ENCODE measurements around the gene PRPF8.

Gene PRPF8

GRCh38 chr17:1726626-1727257 is 42.1 kb upstream of the PRPF8 start:
- peaks cover 20% of the 10 kb centered on the region for H3K79me2 ChIP-seq (ENCODE audit: low read length)
- H3K4me2 ChIP-seq (ENCODE audit: low read depth, low read length), result no peak overlapping the region
- no peak overlapping the region for H3K27ac ChIP-seq (ENCODE audit: low read length)
- peaks cover 17% of the 10 kb centered on the region for H3K4me1 ChIP-seq (ENCODE audit: low read length)
- H3F3A ChIP-seq (ENCODE audit: insufficient read depth, low read length), result peaks cover 5% of the 10 kb centered on the region; the same call in 1 of the 2 replicates
- no peaks in the 10 kb centered on the region for H3K9me3 ChIP-seq (replicated peaks; ENCODE audit: insufficient read depth, low read length)
- no peak overlapping the region for H3K4me3 ChIP-seq (ENCODE audit: low read length)
- TF ChIP-seq EZH2phosphoT487 (IDR thresholded peaks at IDR 0.05; ENCODE audit: low read length), result no peak
- no peak for TF ChIP-seq CTCF (IDR thresholded peaks at IDR 0.05; ENCODE audit: low read length)
- TF ChIP-seq EZH2 (optimal IDR thresholded peaks at IDR 0.05; ENCODE audit: low read depth, low read length), result no peak
- H3K27me3 ChIP-seq (replicated peaks; ENCODE audit: insufficient read depth, low read length), result no peaks in the 10 kb centered on the region
- DNase-seq, result no peak
- H3K36me3 ChIP-seq (replicated peaks; ENCODE audit: insufficient read depth, low read length), result no peaks in the 10 kb centered on the region
- no peak overlapping the region for H3K9ac ChIP-seq (ENCODE audit: low read length)
- H4K20me1 ChIP-seq (ENCODE audit: insufficient read depth, low read length), result no peaks in the 10 kb centered on the region
- H2AFZ ChIP-seq (ENCODE audit: low read length), result no peak overlapping the region
- H3K9me2 ChIP-seq (replicated peaks; ENCODE audit: insufficient read depth, low read length), result no peaks in the 10 kb centered on the region

- Histone ChIP-seq H3K4me1 (ENCODE audit: low read length) (peaks cover 17% of the 10 kb centered on the region), H3K27ac (ENCODE audit: low read length) (no peak overlapping the region), H3K9ac (ENCODE audit: low read length) (no peak overlapping the region)
Observed at GRCh38 chr17:1725642-1726511, 41.2 kb upstream of the PRPF8 start.

More at GRCh38 chr17:1725642-1726511, 41.2 kb upstream of the PRPF8 start:
- TF ChIP-seq CTCF (IDR thresholded peaks at IDR 0.05; ENCODE audit: low read length) (no peak), EZH2phosphoT487 (IDR thresholded peaks at IDR 0.05; ENCODE audit: low read length) (no peak), EZH2 (optimal IDR thresholded peaks at IDR 0.05; ENCODE audit: low read depth, low read length) (no peak)
- H3K79me2 ChIP-seq (ENCODE audit: low read length), result peaks cover 20% of the 10 kb centered on the region
- H4K20me1 ChIP-seq (ENCODE audit: insufficient read depth, low read length), result no peaks in the 10 kb centered on the region
- H3K4me2 ChIP-seq (ENCODE audit: low read depth, low read length), result peak overlapping the region; percentile 95; the same call in 1 of the 2 replicates
- H3K9me3 ChIP-seq (replicated peaks; ENCODE audit: insufficient read depth, low read length), result no peaks in the 10 kb centered on the region
- no peak for DNase-seq
- H3K4me3 ChIP-seq (ENCODE audit: low read length), result peak overlapping the region; percentile 73; the same call in 1 of the 2 replicates
- no peaks in the 10 kb centered on the region for H3K27me3 ChIP-seq (replicated peaks; ENCODE audit: insufficient read depth, low read length)
- H2AFZ ChIP-seq (ENCODE audit: low read length), result no peak overlapping the region
- no peaks in the 10 kb centered on the region for H3K9me2 ChIP-seq (replicated peaks; ENCODE audit: insufficient read depth, low read length)
- peaks cover 5% of the 10 kb centered on the region; the same call in 1 of the 2 replicates for H3F3A ChIP-seq (ENCODE audit: insufficient read depth, low read length)
- no peaks in the 10 kb centered on the region for H3K36me3 ChIP-seq (replicated peaks; ENCODE audit: insufficient read depth, low read length)

Data from MM.1S (cell line).